ENCODE results near the gene RMND5A.
"Not testable (repeated sequence)": the region's sequence is repeated elsewhere in the genome, so short reads cannot be mapped to it uniquely, and the experiment has no call there.

Gene RMND5A

GRCh38 chr2:86700690-86701089 is 19.4 kb upstream of the RMND5A start:
- TF ChIP-seq CTCF (IDR thresholded peaks at IDR 0.05; ENCODE audit: low read depth, low read length): no peak
- H3K4me3 ChIP-seq (ENCODE audit: low read depth, low read length): no peak overlapping the region

- TF ChIP-seq CTCF (IDR thresholded peaks at IDR 0.05; ENCODE audit: low read depth, low read length): no peak
- H3K4me3 ChIP-seq (ENCODE audit: low read depth, low read length): no peak overlapping the region
Measured at GRCh38 chr2:86703704-86704361, 16.3 kb upstream of the RMND5A start.

GRCh38 chr2:86704459-86704971 is 15.6 kb upstream of the RMND5A start:
- H3K4me3 ChIP-seq (ENCODE audit: low read depth, low read length): no peak overlapping the region
- no peak for TF ChIP-seq CTCF (IDR thresholded peaks at IDR 0.05; ENCODE audit: low read depth, low read length)

GRCh38 chr2:86706220-86706619 is 13.9 kb upstream of the RMND5A start:
- no peak for TF ChIP-seq CTCF (IDR thresholded peaks at IDR 0.05; ENCODE audit: low read depth, low read length)
- no peak overlapping the region for H3K4me3 ChIP-seq (ENCODE audit: low read depth, low read length)

GRCh38 chr2:86706935-86707334 is 13.2 kb upstream of the RMND5A start:
- no peak for TF ChIP-seq CTCF (IDR thresholded peaks at IDR 0.05; ENCODE audit: low read depth, low read length)
- H3K4me3 ChIP-seq (ENCODE audit: low read depth, low read length): no peak overlapping the region

GRCh38 chr2:86708126-86708525 is 12.0 kb upstream of the RMND5A start:
- H3K4me3 ChIP-seq (ENCODE audit: low read depth, low read length): not testable (repeated sequence)

- not testable (repeated sequence) for H3K4me3 ChIP-seq (ENCODE audit: low read depth, low read length)
Measured at GRCh38 chr2:86714579-86715173, 5.4 kb upstream of the RMND5A start.

- H3K4me3 ChIP-seq (ENCODE audit: low read depth, low read length): peak overlapping the region; percentile 55
Measured at GRCh38 chr2:86719263-86719636, 841 bp upstream of the RMND5A start.

GRCh38 chr2:86720540-86721320 is 639 bp downstream of the RMND5A start:
- H3K4me3 ChIP-seq (ENCODE audit: low read depth, low read length): peak overlapping the region; percentile 61

GRCh38 chr2:86725706-86726105 is 5.6 kb downstream of the RMND5A start:
- not testable (repeated sequence) for H3K4me3 ChIP-seq (ENCODE audit: low read depth, low read length)

- H3K4me3 ChIP-seq (ENCODE audit: low read depth, low read length): not testable (repeated sequence)
Measured at GRCh38 chr2:86732040-86732525, 12.0 kb downstream of the RMND5A start.

GRCh38 chr2:86732837-86733236 is 12.7 kb downstream of the RMND5A start:
- H3K4me3 ChIP-seq (ENCODE audit: low read depth, low read length): not testable (repeated sequence)

- not testable (repeated sequence) for H3K4me3 ChIP-seq (ENCODE audit: low read depth, low read length)
Measured at GRCh38 chr2:86733528-86733927, 13.4 kb downstream of the RMND5A start.

GRCh38 chr2:86734896-86735295 is 14.8 kb downstream of the RMND5A start:
- H3K4me3 ChIP-seq (ENCODE audit: low read depth, low read length): not testable (repeated sequence)

Data from WI38 (cell line).